Islet precursor cell (in vitro differentiated cells): ENCODE measurements around the gene NECTIN4.
"Not testable (repeated sequence)": the region's sequence is repeated elsewhere in the genome, so short reads cannot be mapped to it uniquely, and the experiment has no call there.

Experiments used
- DNase-seq: peaks from one replicate; pipeline ENCODE4 v3.0.0-alpha.2; 2018

The NECTIN4 gene

GRCh38 chr1:161080441-161081405, 8.6 kb downstream of the NECTIN4 start:
- peak; percentile 76 for DNase-seq

DNA sequence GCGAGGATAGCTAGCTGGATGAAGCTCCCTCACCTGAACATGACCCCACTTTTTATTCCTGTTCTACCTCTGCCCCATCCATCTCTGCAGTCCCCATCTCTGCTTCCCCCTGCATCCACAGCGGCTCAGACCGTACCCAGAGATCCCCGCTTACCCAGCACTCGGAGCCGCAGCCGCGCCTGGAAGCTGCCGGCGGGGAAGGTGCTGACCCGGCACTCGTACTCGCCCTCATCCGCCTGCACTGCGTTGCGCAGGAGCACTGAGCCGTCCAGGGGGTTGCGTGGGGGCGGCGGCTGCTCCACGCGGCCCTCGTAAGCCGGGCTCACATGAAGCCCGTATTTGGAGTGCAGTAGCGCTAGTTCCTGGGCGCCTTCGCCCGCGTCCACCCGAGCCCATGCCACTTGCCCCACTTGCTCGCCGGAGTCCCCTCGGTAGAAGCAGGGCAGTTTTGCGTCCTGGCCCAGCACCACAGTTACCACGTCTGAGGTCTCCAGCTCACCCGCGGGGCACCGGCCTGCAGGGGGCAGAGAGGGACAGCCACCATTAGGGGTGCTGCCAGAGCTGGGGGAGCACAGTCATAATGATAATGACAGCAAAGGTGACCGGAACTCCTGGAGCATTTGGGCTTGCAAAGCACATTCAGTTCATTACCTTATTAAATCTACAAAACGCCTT, 9.8 kb downstream of the NECTIN4 start:
- DNase-seq, result no peak

DNA sequence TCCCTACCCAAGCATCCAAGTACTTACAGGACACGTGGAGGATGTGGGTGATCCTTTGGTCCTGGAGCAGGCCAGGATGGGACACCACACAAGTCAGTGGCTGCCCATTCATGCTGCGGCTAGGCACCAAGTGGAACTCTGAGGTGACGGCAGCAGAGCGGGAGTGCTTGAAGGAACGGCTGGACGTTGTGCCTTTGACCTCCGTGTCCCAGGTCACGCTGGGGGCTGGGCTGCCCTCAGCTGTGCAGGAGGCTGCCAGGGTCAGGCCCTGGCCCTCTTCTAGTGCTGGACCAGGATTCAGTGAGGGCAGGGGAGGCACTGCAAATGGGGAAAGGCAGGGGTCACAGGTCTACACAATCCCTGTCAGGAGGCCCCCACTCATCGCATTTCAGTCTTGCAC, 11.9 kb downstream of the NECTIN4 start:
- DNase-seq, result no peak

GRCh38 chr1:161076410-161076809, 12.9 kb downstream of the NECTIN4 start:
- no peak for DNase-seq

DNA sequence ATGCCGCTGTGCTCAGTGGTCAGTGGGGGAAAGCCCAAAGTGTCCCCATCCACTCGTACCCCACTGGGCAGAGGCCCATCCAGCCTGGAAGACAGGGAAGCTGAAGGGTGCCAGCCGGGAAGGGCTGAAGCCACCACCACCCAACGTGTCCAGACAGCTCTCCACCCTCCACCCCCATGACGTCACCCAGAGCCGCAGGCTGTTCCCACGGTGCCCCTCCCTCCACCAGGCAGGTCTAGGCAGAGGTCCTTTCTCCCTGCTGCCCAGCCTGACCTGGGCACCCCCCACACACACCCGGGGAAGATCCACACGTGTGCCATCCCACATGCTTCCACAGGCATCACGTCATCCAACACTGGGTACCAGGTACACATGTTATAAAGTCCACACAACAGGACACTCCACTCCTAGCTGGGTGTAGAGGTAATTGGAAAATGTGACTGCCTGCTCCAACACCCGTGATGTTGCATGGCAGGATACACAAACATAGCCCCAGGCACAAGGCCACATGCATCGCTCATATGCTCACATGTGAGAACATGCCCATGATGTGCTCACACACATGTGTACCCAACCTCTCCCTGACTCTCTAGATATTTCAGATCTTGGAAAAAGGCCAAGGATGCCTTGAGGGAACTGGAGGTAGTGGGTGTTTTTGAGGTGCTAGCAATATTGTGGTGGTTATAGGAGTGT, 14.5 kb downstream of the NECTIN4 start:
- DNase-seq, result no peak

DNA sequence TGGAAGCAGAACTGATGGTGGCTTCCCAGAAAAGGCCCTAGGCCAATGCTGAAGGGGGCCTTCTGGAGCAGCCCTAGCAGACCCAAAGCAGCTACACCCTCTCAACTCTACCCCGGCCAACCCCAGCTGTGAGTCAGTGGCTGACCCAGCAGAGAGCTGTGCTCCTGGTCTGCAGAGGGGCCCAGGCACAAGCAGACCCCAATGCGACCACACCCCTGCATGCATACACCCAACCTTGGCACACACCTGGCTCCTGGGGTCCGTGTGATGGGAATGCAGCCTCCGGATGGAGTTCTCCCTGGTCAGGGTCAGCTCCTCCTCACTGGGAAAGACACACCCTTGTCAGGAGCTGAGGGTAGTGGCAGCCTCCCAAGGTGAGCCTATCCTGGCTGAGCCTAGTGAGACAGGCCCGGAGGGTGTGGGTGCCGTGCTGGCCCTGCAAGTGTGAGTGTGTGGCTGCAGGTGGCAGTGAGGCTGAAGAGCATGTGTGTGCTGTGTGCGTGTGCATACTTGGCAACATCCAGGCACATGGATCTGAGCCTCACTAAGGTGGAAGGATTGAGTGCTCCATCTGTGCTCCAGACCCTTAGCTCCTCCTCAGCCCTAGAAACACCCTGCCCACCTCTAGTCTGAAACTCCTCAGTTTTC, 15.8 kb downstream of the NECTIN4 start:
- no peak for DNase-seq

DNA sequence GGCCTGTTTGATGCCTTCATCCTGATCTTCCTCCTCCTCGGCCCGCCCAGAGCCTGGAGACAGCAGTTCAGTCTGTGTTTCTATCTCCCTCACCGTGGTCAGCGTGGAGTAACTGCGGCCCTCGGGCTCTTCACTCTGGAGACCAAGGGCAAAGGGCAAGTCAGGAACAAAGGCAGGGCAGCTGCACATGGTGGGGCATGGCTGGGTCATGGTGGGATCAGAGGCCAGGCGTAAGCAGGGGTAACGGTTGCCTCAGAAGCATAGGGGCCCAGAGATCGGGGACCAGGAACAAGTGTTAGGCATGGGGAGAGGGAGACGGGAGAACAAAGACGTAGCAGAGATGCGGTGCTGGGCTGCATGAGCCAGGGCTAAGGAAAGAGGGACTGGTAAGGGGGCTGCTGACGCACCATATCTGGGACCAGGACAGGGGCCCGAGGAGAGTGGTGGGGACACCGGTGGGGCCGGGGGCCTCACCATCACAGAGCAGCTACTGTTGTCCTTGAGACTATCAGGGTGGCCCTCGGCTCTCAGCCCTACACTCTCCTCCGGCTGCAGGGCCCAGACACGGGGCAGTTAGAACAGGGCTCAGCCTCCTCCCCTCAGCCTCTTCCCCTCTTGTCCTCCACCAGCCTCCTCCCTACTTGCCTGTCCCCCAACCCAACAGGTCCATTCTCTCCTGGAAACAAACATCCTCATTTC, 16.5 kb downstream of the NECTIN4 start:
- no peak for DNase-seq

GRCh38 chr1:161071886-161072371, 17.4 kb downstream of the NECTIN4 start:
- DNase-seq, result peak; percentile 88

DNA sequence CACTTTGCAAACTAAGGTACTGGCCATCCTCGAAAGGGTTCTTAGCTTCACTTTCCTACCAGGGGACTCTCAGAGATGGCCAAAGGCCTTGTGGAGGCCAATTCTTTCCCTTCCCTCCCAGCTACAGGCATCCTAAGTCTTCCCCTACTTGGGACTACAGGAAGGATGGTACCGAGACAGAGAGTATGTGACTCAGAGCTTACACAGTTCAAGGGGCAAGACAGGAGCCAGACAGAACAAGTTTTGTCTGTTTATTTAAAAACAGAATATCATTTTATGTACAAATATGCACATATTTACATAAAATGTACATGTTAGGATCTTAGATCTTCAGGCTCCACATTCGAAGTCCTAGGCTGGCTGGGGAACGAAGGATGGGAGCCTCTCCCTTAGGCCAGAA, 18.6 kb downstream of the NECTIN4 start:
- no peak for DNase-seq

GRCh38 chr1:161069731-161070270, 19.6 kb downstream of the NECTIN4 start, which contains the start of gene ARHGAP30:
TSS of gene ARHGAP30 (minus strand) at chr1:161069891. CDS start at chr1:161069624, 267 bp downstream.
- DNase-seq, result no peak

DNA sequence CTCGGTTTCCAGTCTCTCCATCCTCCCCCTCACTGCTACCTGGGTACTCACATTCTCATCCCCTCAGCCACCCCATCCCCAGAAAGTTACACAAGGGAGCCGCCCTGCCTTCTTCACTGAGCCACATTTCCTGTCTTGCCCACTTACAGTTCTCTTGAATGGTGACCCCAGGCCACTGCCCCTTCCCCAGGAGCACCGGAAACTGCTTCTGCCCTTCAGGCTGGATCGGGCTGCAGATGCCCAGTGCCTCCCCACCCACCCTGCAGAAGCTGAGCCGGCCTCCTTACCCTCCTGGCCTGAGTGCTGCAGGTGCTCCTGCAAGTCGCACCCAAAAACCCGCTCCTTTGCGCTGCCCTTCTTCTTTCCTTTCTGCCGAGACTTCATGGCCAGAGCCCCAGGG, 20.1 kb downstream of the NECTIN4 start:
- DNase-seq, result no peak

- no peak for DNase-seq
Measured at GRCh38 chr1:161068306-161069234, 20.8 kb downstream of the NECTIN4 start.

- no peak for DNase-seq
Measured at GRCh38 chr1:161066694-161067093, 22.7 kb downstream of the NECTIN4 start.

GRCh38 chr1:161065681-161066080, 23.7 kb downstream of the NECTIN4 start:
- DNase-seq, result not testable (repeated sequence)

- DNase-seq, result not testable (repeated sequence)
Measured at GRCh38 chr1:161063936-161064335, 25.4 kb downstream of the NECTIN4 start.

GRCh38 chr1:161061419-161061818, 27.9 kb downstream of the NECTIN4 start:
- DNase-seq, result no peak

GRCh38 chr1:161059293-161059692, 30.1 kb downstream of the NECTIN4 start:
- DNase-seq, result no peak

- no peak for DNase-seq
Measured at GRCh38 chr1:161054805-161055204, 34.6 kb downstream of the NECTIN4 start.

DNA sequence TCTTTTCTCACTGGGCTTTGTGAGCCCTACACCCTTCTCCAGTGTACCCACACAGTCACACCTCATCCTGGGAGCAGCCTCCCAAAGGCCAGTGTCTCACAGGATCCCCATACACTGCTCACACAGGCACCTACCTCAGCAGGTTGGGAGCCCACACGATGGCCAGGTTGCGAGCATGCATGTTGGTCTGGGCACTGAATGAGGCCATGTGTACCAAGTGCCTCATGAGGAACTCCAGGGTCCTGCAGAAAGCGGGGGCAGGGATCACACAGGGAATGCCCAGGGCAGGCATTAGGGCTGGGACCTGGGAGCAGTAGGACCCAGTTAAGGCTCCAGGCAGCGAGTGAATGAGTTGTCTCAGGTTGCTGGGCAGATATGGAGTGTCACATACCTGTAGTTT, 35.1 kb downstream of the NECTIN4 start:
- DNase-seq, result no peak

GRCh38 chr1:161052899-161053298, 36.5 kb downstream of the NECTIN4 start:
- DNase-seq, result no peak

DNA sequence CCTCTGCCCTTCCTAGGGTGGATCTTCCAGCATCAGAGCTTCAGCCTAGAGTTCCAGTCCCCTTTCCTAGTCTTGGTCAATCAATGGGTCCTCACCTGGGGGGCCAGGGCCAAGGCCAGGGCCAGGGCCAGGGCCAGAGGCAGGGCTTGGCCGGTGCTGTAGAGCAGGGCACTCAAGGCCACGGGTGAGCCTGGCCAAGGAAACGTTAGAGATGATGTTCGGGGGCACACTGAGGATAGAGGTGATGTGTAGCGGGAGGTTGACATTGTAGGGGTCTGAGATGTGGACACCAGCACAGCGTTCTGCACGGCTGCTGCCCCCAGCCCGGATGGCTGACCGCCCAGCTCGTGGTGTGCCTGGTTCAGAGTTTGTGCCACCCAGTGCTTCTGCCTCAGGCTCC, 38.1 kb downstream of the NECTIN4 start:
- DNase-seq, result no peak
